ENCODE data around the gene MYBBP1A. TPM values are rescaled to one million over a fixed set of nuclear protein-coding genes. Genes with fewer than 3 reads are reported as not detected.

The MYBBP1A gene
- total RNA-seq, 3 donors from 2014 or later = 261 to 278 (median 263) TPM

GRCh38 chr17:4534515-4534914 is 20.7 kb downstream of the MYBBP1A start:
- ATAC-seq = no peak
- DNase-seq = no peak
- Mint-ChIP-seq H3K4me3 (no peak overlapping the region), H3K4me1 (ENCODE audit: low read depth) (no peaks in the 10 kb centered on the region), H3K36me3 (ENCODE audit: insufficient read depth) (no peaks in the 10 kb centered on the region), H3K9me3 (no peaks in the 10 kb centered on the region), H3K27me3 (ENCODE audit: low read depth) (peaks cover 8% of the 10 kb centered on the region)

GRCh38 chr17:4533523-4534504 is 21.4 kb downstream of the MYBBP1A start:
- Mint-ChIP-seq H3K27me3 (ENCODE audit: low read depth) (peaks cover 9% of the 10 kb centered on the region), H3K36me3 (ENCODE audit: insufficient read depth) (no peaks in the 10 kb centered on the region), H3K4me3 (no peak overlapping the region), H3K4me1 (ENCODE audit: low read depth) (no peaks in the 10 kb centered on the region), H3K9me3 (no peaks in the 10 kb centered on the region)
- peak; percentile 4 for ATAC-seq
- DNase-seq = no peak

- H3K27me3 Mint-ChIP-seq (ENCODE audit: low read depth) = peaks cover 9% of the 10 kb centered on the region
- no peaks in the 10 kb centered on the region for H3K9me3 Mint-ChIP-seq
- H3K4me3 Mint-ChIP-seq = no peak overlapping the region
- no peak for DNase-seq
- no peaks in the 10 kb centered on the region for H3K4me1 Mint-ChIP-seq (ENCODE audit: low read depth)
- ATAC-seq = peak in 1 of 2 donors; percentile 3
- no peaks in the 10 kb centered on the region for H3K36me3 Mint-ChIP-seq (ENCODE audit: insufficient read depth)
Observed at GRCh38 chr17:4532860-4533522, 22.2 kb downstream of the MYBBP1A start.

- Mint-ChIP-seq H3K4me1 (ENCODE audit: low read depth) (no peaks in the 10 kb centered on the region), H3K27me3 (ENCODE audit: low read depth) (peaks cover 9% of the 10 kb centered on the region), H3K4me3 (no peak overlapping the region), H3K9me3 (no peaks in the 10 kb centered on the region), H3K36me3 (ENCODE audit: insufficient read depth) (no peaks in the 10 kb centered on the region)
- DNase-seq (no peak), ATAC-seq (no peak)
Observed at GRCh38 chr17:4531988-4532736, 23.0 kb downstream of the MYBBP1A start.

GRCh38 chr17:4530799-4531730 is 24.1 kb downstream of the MYBBP1A start:
- no peak for ATAC-seq
- DNase-seq = no peak
- Mint-ChIP-seq H3K27me3 (ENCODE audit: low read depth) (peaks cover 9% of the 10 kb centered on the region), H3K9me3 (no peaks in the 10 kb centered on the region), H3K36me3 (ENCODE audit: insufficient read depth) (no peaks in the 10 kb centered on the region), H3K4me1 (ENCODE audit: low read depth) (no peaks in the 10 kb centered on the region), H3K4me3 (no peak overlapping the region)

- Mint-ChIP-seq H3K9me3 (no peaks in the 10 kb centered on the region), H3K4me1 (ENCODE audit: low read depth) (no peaks in the 10 kb centered on the region), H3K4me3 (no peak overlapping the region), H3K27me3 (ENCODE audit: low read depth) (peaks cover 9% of the 10 kb centered on the region), H3K36me3 (ENCODE audit: insufficient read depth) (no peaks in the 10 kb centered on the region)
- DNase-seq (no peak), ATAC-seq (no peak)
Observed at GRCh38 chr17:4529533-4530152, 25.5 kb downstream of the MYBBP1A start.

GRCh38 chr17:4527566-4528125 is 27.5 kb downstream of the MYBBP1A start:
- no peak for ATAC-seq
- H3K9me3 Mint-ChIP-seq = no peaks in the 10 kb centered on the region
- H3K4me3 Mint-ChIP-seq = no peak overlapping the region
- H3K4me1 Mint-ChIP-seq (ENCODE audit: low read depth) = no peaks in the 10 kb centered on the region
- no peaks in the 10 kb centered on the region for H3K36me3 Mint-ChIP-seq (ENCODE audit: insufficient read depth)
- peaks cover 7% of the 10 kb centered on the region for H3K27me3 Mint-ChIP-seq (ENCODE audit: low read depth)
- no peak for DNase-seq

GRCh38 chr17:4527134-4527533 is 28.1 kb downstream of the MYBBP1A start:
- Mint-ChIP-seq H3K36me3 (ENCODE audit: insufficient read depth) (no peaks in the 10 kb centered on the region), H3K4me3 (no peak overlapping the region), H3K27me3 (ENCODE audit: low read depth) (peaks cover 6% of the 10 kb centered on the region), H3K4me1 (ENCODE audit: low read depth) (no peaks in the 10 kb centered on the region), H3K9me3 (no peaks in the 10 kb centered on the region)
- DNase-seq (no peak), ATAC-seq (no peak)

- H3K36me3 Mint-ChIP-seq (ENCODE audit: insufficient read depth) = no peaks in the 10 kb centered on the region
- no peak for ATAC-seq
- no peaks in the 10 kb centered on the region for H3K4me1 Mint-ChIP-seq (ENCODE audit: low read depth)
- H3K27me3 Mint-ChIP-seq (ENCODE audit: low read depth) = peaks cover 2% of the 10 kb centered on the region
- H3K9me3 Mint-ChIP-seq = no peaks in the 10 kb centered on the region
- H3K4me3 Mint-ChIP-seq = no peak overlapping the region
- no peak for DNase-seq
Observed at GRCh38 chr17:4525691-4526397, 29.3 kb downstream of the MYBBP1A start.

- ATAC-seq (no peak), DNase-seq (no peak)
- no peaks in the 10 kb centered on the region for H3K36me3 Mint-ChIP-seq (ENCODE audit: insufficient read depth)
- no peak overlapping the region for H3K4me3 Mint-ChIP-seq
- no peaks in the 10 kb centered on the region for H3K9me3 Mint-ChIP-seq
- no peaks in the 10 kb centered on the region for H3K27me3 Mint-ChIP-seq (ENCODE audit: low read depth)
- no peaks in the 10 kb centered on the region for H3K4me1 Mint-ChIP-seq (ENCODE audit: low read depth)
Observed at GRCh38 chr17:4523946-4524345, 31.2 kb downstream of the MYBBP1A start.

GRCh38 chr17:4522661-4523060 is 32.5 kb downstream of the MYBBP1A start:
- DNase-seq = no peak
- H3K36me3 Mint-ChIP-seq (ENCODE audit: insufficient read depth) = no peaks in the 10 kb centered on the region
- no peaks in the 10 kb centered on the region for H3K9me3 Mint-ChIP-seq
- no peak for ATAC-seq
- H3K4me1 Mint-ChIP-seq (ENCODE audit: low read depth) = no peaks in the 10 kb centered on the region
- no peak overlapping the region for H3K4me3 Mint-ChIP-seq
- H3K27me3 Mint-ChIP-seq (ENCODE audit: low read depth) = no peaks in the 10 kb centered on the region

GRCh38 chr17:4520894-4521600 is 34.1 kb downstream of the MYBBP1A start:
- no peak overlapping the region for H3K4me3 Mint-ChIP-seq
- ATAC-seq (no peak), DNase-seq (no peak)
- H3K36me3 Mint-ChIP-seq (ENCODE audit: insufficient read depth) = no peaks in the 10 kb centered on the region
- no peaks in the 10 kb centered on the region for H3K4me1 Mint-ChIP-seq (ENCODE audit: low read depth)
- H3K9me3 Mint-ChIP-seq = no peaks in the 10 kb centered on the region
- H3K27me3 Mint-ChIP-seq (ENCODE audit: low read depth) = no peaks in the 10 kb centered on the region
